Skeletal muscle satellite cell (primary cell): Measurements from ENCODE around the gene ZBTB8A.
A peak's percentile ranks its signal among the peaks of the same experiment; 100 is the strongest.

Experiments
- H3K27me3 ChIP-seq: 2 replicates; pipeline ENCODE4 v1.7.0; 2013; ENCODE audit warnings: low read length; ENCODE audit not compliant: control insufficient read depth, insufficient read depth
- H3K36me3 ChIP-seq: 2 replicates; pipeline ENCODE4 v1.7.0; 2013; ENCODE audit warnings: mild to moderate bottlenecking, control low read depth, low read length; ENCODE audit not compliant: insufficient read depth
- H3K4me1 ChIP-seq: 2 replicates; pipeline ENCODE4 v1.7.0; 2013; ENCODE audit warnings: low read length; ENCODE audit not compliant: control insufficient read depth, insufficient read depth
- H3K4me2 ChIP-seq: 2 replicates; pipeline ENCODE4 v1.7.0; 2013; ENCODE audit warnings: mild to moderate bottlenecking, low read length
- H3K4me3 ChIP-seq: 2 replicates; pipeline ENCODE4 v1.7.0; 2013; ENCODE audit warnings: low read length
- H3K9ac ChIP-seq: 2 replicates; pipeline ENCODE4 v1.7.0; 2013; ENCODE audit warnings: mild to moderate bottlenecking, low read depth, low read length, moderate library complexity
- H3K9me3 ChIP-seq: replicated peaks from 2 replicates; pipeline ENCODE4 v1.7.0; 2013; ENCODE audit warnings: mild to moderate bottlenecking, control low read depth, low read length

The ZBTB8A gene

DNA sequence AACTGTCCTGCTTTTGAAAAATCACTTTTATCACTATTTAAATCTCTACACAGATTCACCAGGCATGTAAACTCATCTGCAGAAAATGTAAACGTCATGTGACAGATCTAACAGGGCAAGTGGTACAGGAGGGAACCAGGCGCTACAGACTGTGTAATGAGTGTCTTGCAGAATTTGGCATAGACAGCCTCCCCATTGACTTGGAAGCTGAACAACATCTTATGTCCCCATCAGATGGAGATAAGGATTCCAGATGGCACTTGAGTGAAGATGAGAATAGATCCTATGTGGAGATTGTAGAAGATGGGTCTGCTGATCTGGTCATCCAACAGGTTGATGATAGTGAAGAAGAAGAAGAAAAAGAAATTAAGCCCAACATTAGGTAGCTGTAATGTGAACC is 60.8 kb downstream of the ZBTB8A start:
- Histone ChIP-seq H3K9ac (no peak overlapping the region), H3K27me3 (no peaks in the 10 kb centered on the region), H3K4me3 (no peak overlapping the region), H3K4me2 (no peak overlapping the region), H3K36me3 (no peaks in the 10 kb centered on the region), H3K4me1 (no peaks in the 10 kb centered on the region), H3K9me3 (no peaks in the 10 kb centered on the region)

DNA sequence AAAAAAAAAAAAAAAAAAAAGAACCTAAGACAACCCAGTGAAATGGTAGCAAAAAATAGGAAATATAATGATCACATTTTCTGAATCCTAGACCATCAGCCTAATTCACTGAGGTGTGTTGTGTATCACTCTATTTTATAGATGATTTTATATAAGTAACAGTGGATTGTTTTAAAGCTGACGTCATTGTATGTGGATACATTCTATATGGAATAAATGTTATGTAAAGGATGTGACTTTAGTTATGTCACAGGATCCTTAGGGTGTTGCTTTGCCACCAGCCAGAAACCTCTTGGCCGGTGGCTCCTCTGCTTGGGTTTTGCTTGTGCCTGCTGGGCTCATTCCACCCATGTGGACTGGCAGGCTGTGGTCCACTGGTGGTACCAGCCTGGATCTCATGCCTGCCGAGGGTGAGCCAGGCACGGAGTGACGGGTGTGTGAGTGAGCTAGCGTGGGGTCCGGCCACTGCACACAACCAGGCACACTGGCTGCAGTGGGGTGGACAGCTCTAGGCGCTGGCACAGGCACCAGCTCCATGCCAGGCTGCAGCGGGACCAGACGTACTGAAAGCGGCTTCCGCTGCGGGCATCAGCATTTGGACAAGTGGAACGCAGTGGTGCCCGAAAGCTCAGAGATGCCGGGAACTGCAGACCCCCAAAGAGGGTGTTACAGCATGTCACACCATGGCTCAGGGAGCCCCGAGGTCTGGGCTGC is 66.6 kb downstream of the ZBTB8A start:
- Histone ChIP-seq H3K9ac (no peak overlapping the region), H3K4me2 (no peak overlapping the region), H3K36me3 (no peaks in the 10 kb centered on the region), H3K4me3 (no peak overlapping the region), H3K4me1 (no peaks in the 10 kb centered on the region), H3K27me3 (no peaks in the 10 kb centered on the region), H3K9me3 (no peaks in the 10 kb centered on the region)

DNA sequence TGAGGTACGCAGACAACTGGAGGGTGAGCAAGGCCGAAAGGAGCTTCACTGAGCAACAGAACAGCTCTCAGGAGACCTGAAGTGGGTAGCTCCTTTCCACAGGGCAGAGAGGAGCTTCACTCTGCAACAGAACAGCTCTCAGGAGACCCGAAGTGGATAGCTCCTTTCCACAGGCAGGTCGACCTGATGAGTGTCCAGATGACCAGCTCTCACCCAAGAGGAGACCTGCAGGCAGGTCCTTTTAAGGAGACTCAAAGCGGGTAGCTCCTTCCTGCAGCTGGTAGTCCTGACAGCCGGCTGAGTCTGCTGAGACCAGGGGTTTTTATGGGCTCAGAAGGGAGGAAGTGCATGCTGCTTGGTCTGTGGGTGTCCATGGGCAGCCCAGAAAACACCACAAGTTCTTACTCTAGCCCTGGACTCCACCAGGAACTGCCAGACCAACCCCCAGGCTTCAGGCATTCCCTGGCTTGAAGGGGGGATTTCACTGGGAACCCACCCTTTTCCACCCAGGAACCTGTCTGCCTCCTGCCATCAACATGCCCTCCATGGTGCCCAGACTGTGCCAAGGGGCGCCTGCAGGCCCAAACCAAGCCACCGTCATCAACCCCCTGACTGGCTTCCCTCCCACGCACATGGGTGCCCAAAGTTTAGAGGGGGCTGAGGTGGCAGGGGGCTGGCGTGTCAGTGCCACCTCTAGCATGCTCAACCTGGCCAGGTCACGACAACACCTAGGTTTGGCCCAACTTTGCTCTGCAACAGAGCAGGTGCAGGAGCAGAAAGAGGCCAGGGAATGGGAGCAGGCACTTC is 67.5 kb downstream of the ZBTB8A start:
- no peaks in the 10 kb centered on the region for H3K27me3 ChIP-seq
- no peaks in the 10 kb centered on the region for H3K4me1 ChIP-seq
- H3K4me2 ChIP-seq, result no peak overlapping the region
- no peaks in the 10 kb centered on the region for H3K36me3 ChIP-seq
- no peak overlapping the region for H3K9ac ChIP-seq
- no peaks in the 10 kb centered on the region for H3K9me3 ChIP-seq
- H3K4me3 ChIP-seq, result no peak overlapping the region

DNA sequence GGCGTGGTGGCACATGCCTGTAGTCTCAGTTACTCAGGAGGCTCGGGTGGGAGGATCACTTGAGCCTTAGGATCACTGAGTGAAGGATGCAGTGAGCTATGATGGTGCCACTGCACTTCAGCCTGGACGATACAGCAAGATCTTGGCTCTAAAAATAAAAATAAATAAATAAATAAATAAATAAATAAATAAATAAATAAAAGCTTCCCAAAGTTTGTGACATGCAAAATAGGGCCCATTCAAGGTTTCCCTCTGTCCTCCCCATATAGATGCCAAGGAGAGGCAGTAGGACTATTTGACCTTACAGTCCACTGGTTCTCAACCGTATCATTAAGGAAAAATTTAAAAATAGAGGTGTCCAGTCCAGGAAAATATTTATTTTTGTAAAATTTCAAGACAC is 70.0 kb downstream of the ZBTB8A start:
- H3K4me3 ChIP-seq, result no peak overlapping the region
- no peaks in the 10 kb centered on the region for H3K27me3 ChIP-seq
- H3K4me1 ChIP-seq, result no peaks in the 10 kb centered on the region
- H3K9ac ChIP-seq, result no peak overlapping the region
- H3K36me3 ChIP-seq, result no peaks in the 10 kb centered on the region
- H3K4me2 ChIP-seq, result no peak overlapping the region
- no peaks in the 10 kb centered on the region for H3K9me3 ChIP-seq

DNA sequence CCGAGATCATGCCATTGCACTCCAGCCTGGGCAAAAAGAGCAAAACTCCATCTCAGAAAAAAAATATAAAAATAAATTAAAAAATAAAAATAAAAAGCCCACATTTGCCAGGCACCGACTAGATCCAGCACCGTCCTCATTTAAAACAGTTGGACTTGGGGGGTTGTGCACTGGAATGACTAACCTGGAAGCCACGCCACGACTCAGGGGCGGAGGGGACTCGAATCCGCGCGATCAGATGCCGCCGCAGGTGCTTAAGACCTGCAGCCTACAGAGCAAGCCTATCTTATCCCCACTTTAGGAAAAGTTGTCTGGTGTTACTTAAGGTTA is 72.6 kb downstream of the ZBTB8A start:
- Histone ChIP-seq H3K9ac (peak overlapping the region; percentile 38), H3K27me3 (no peaks in the 10 kb centered on the region), H3K4me1 (no peaks in the 10 kb centered on the region), H3K36me3 (no peaks in the 10 kb centered on the region), H3K4me2 (peak overlapping the region; percentile 77), H3K9me3 (no peaks in the 10 kb centered on the region), H3K4me3 (peak overlapping the region; percentile 68)

DNA sequence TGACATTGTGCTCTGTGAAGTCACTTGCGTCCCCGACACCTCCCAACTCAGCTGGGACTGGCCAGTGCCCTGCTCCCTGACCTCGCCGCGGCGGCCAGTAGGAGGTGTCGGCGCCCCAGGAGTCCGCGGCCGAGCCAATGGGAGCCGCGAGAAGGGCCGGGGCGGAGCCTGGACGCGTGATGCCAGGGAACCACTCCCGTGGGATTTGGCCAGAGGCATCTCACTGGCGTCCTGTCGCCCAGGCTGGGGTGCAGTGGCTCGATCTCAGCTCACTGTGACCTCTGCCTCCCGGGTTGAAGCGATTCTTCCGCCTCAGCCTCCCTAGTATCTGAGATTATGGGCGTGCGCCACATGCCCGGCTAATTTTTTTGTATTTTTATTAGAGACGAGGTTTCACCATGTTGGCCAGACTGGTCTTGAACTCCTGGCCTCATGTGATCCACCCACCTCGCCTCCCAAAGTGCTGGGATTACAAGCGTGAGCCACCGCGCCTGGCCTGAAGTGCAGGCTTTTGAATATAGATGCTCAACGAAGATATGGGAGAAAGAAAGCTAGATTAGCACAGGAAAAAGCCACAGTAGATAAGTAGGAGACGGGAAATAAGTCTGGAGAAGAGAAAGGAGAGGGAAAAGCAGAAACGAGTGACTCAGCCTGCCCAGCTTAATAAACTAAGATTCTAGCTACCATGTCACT is 73.1 kb downstream of the ZBTB8A start:
- H3K4me1 ChIP-seq, result no peaks in the 10 kb centered on the region

DNA sequence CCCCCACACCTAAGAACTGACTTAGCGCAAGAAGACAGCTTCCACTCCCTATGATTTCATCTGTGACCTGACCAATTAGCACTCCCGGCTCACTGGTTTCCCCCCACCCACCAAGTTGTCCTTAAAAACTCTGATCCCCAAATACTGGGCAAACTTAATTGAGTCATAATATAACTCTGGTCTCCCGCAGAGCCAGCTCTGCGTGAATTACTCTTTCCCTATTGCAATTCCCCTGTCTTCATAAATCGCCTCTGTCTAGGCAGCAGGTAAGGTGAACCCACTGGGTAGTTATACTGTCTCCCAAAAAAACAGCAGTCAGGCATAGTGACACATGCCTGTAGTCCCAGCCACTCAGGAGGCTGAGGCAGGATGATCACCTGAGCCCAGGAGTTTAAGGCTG is 74.2 kb downstream of the ZBTB8A start:
- H3K9me3 ChIP-seq, result no peaks in the 10 kb centered on the region
- no peak overlapping the region for H3K9ac ChIP-seq
- no peaks in the 10 kb centered on the region for H3K36me3 ChIP-seq
- no peaks in the 10 kb centered on the region for H3K4me1 ChIP-seq
- no peaks in the 10 kb centered on the region for H3K27me3 ChIP-seq
- no peak overlapping the region for H3K4me2 ChIP-seq
- H3K4me3 ChIP-seq, result no peak overlapping the region

More for the DNA sequence above, 73.1 kb downstream of the ZBTB8A start:
- Histone ChIP-seq H3K4me3 (peak overlapping the region; percentile 68), H3K27me3 (no peaks in the 10 kb centered on the region), H3K36me3 (no peaks in the 10 kb centered on the region), H3K9ac (peak overlapping the region; percentile 38), H3K4me2 (peak overlapping the region; percentile 77), H3K9me3 (no peaks in the 10 kb centered on the region)

DNA sequence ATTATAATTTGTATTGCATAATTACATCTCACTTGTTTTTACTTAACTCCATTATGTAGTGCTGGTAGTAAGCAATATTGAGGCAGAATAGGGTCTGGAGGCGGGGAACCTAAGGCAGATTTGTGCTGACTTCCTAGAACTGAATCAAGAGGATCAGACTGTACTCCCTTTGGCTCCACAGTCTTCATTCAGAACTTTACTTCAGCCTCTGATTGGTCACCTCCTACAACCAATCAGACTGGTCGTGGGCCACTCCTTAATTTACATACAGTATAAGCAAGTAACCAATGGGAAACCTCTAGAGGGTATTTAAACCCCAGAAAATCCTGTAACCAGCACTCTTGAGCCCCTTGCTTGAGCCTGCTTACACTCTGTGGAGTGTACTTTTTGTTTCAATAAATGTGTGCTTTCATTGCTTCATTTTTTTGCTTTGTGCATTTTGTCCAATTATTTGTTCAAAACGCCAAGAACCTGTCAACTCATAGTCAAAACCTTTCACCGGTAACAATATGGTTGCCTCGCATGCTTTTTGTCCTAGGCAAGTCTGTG is 79.5 kb downstream of the ZBTB8A start:
- Histone ChIP-seq H3K36me3 (peaks cover 11% of the 10 kb centered on the region), H3K4me2 (no peak overlapping the region), H3K4me3 (no peak overlapping the region), H3K4me1 (no peaks in the 10 kb centered on the region), H3K27me3 (no peaks in the 10 kb centered on the region), H3K9ac (no peak overlapping the region), H3K9me3 (no peaks in the 10 kb centered on the region)

DNA sequence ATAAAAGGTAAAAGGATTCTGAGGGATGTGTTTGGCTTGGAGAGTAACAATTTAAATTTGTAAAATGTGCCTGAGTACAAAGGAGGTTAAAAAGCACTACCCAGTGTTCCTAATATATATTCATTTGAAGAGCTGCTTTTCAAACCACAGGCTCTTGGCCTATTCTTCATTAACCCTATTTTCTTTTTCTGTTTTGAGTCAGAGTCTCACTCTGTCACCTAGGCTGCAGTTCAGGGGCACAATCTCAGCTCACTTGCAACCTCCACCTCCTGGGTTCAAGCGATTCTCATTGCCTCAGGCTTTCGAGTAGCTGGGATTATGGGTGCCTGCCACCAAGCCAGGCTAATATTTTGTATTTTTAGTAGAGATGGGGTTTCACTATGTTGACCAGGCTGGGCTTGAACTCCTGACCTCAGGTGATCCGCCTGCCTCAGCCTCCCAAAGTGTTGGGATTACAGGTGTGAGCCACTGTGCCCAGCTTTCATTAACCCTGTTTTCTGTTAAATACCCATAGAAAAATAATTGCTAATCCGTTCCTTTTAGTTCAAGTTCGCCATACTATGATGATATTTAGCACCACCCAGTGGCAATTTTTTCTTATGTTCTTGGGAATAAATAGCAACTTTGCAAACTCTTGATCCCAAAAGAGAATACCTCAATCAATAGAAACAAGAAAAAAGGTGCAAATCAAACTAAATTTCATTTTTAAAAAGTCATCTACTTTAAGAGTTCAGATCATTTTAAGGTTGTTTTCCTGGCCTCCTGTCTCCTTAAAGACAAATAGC is 80.7 kb downstream of the ZBTB8A start:
- Histone ChIP-seq H3K9me3 (no peaks in the 10 kb centered on the region), H3K27me3 (no peaks in the 10 kb centered on the region), H3K4me2 (no peak overlapping the region), H3K4me1 (no peaks in the 10 kb centered on the region), H3K9ac (no peak overlapping the region), H3K36me3 (peaks cover 14% of the 10 kb centered on the region), H3K4me3 (no peak overlapping the region)

DNA sequence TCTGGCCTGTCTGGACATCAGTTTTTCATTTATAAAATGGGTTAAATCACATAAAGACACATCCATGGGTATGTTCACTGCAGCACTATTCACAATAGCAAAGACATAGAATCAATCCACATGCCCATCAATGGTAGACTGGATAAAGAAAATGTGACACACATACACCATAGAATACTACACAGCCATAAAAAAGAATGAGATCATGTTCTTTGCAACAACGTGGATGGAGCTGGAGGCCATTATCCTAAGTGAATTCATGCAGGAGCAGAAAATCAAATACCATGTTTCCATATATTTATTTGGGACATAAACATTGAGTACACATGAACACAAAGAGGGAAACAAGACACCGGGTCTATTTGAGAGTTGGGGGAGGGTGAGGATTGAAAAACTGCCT is 83.0 kb downstream of the ZBTB8A start:
- H3K9ac ChIP-seq, result no peak overlapping the region
- H3K36me3 ChIP-seq, result peaks cover 20% of the 10 kb centered on the region
- H3K9me3 ChIP-seq, result no peaks in the 10 kb centered on the region
- H3K4me1 ChIP-seq, result no peaks in the 10 kb centered on the region
- H3K27me3 ChIP-seq, result no peaks in the 10 kb centered on the region
- no peak overlapping the region for H3K4me2 ChIP-seq
- no peak overlapping the region for H3K4me3 ChIP-seq
